ENCODE results near the gene BCAN.

- no peak for TF ChIP-seq POLR2A (IDR thresholded peaks at IDR 0.05)
- TF ChIP-seq, protein P1, sequence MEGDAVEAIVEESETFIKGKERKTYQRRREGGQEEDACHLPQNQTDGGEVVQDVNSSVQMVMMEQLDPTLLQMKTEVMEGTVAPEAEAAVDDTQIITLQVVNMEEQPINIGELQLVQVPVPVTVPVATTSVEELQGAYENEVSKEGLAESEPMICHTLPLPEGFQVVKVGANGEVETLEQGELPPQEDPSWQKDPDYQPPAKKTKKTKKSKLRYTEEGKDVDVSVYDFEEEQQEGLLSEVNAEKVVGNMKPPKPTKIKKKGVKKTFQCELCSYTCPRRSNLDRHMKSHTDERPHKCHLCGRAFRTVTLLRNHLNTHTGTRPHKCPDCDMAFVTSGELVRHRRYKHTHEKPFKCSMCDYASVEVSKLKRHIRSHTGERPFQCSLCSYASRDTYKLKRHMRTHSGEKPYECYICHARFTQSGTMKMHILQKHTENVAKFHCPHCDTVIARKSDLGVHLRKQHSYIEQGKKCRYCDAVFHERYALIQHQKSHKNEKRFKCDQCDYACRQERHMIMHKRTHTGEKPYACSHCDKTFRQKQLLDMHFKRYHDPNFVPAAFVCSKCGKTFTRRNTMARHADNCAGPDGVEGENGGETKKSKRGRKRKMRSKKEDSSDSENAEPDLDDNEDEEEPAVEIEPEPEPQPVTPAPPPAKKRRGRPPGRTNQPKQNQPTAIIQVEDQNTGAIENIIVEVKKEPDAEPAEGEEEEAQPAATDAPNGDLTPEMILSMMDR (IDR thresholded peaks at IDR 0.05) = peak in 1 of 3 donors; percentile 59
Measured at GRCh38 chr1:156705918-156706656, 64.2 kb downstream of the BCAN start.

All from lower leg skin (tissue), 3 donors.